SK-N-SH treated with all-trans-retinoic acid at 6 μM for 48 hours (cell line): ENCODE measurements around the gene FOXK1.

ENCODE experiments used
- ARNTL ChIP-seq: fragments of 450-650 bp; formaldehyde crosslinking; IDR thresholded peaks from 2 replicates; pipeline ENCODE4 v1.5.0; 2020; ENCODE audit warnings: low read depth, mild to moderate bottlenecking, moderate library complexity, borderline replicate concordance
- BACH2 ChIP-seq: fragments of 250-450 bp; sonication (Bioruptor Pico); IDR thresholded peaks from 2 replicates; pipeline ENCODE4 v1.9.0; 2021; ENCODE audit warnings: mild to moderate bottlenecking, borderline replicate concordance
- CSDC2 ChIP-seq: fragments of 250-450 bp; sonication (Bioruptor Pico); IDR thresholded peaks from 2 replicates; pipeline ENCODE4 v1.5.0; 2020; ENCODE audit warnings: mild to moderate bottlenecking, moderate library complexity
- PATZ1 ChIP-seq: fragments of 250-450 bp; sonication (Bioruptor Pico); IDR thresholded peaks from 2 replicates; pipeline ENCODE4 v1.8.0; 2020; ENCODE audit warnings: mild to moderate bottlenecking, moderate library complexity, borderline replicate concordance
- RARB ChIP-seq: fragments of 250-450 bp; sonication (Bioruptor Pico); IDR thresholded peaks from 2 replicates; pipeline ENCODE4 v1.8.0; 2021; ENCODE audit warnings: mild to moderate bottlenecking, moderate library complexity
- SNAI2 ChIP-seq: fragments of 250-450 bp; sonication (Bioruptor Pico); IDR thresholded peaks from 2 replicates; pipeline ENCODE4 v1.5.0; 2020; ENCODE audit warnings: mild to moderate bottlenecking, moderate library complexity
- TCF4 ChIP-seq: fragments of 250-450 bp; sonication (Bioruptor Pico); IDR thresholded peaks from 2 replicates; pipeline ENCODE4 v1.8.0; 2021; ENCODE audit warnings: mild to moderate bottlenecking, moderate library complexity, borderline replicate concordance
- TOX ChIP-seq: fragments of 250-450 bp; sonication (Bioruptor Pico); IDR thresholded peaks from 2 replicates; pipeline ENCODE4 v1.8.0; 2021; ENCODE audit warnings: mild to moderate bottlenecking, moderate library complexity, borderline replicate concordance
- TSHZ2 ChIP-seq: fragments of 250-450 bp; sonication (Bioruptor Pico); IDR thresholded peaks from 2 replicates; pipeline ENCODE4 v1.5.0; 2020; ENCODE audit warnings: mild to moderate bottlenecking, moderate library complexity
- ZC3H10 ChIP-seq: fragments of 250-450 bp; sonication (Bioruptor Pico); IDR thresholded peaks from 2 replicates; pipeline ENCODE4 v1.5.1; 2021; ENCODE audit warnings: mild to moderate bottlenecking, moderate library complexity
- ZFP3 ChIP-seq: fragments of 250-450 bp; sonication (Bioruptor Pico); IDR thresholded peaks from 2 replicates; pipeline ENCODE4 v1.5.0; 2020; ENCODE audit warnings: mild to moderate bottlenecking, moderate library complexity
- ZFP30 ChIP-seq: fragments of 450-650 bp; formaldehyde crosslinking; IDR thresholded peaks from 2 replicates; pipeline ENCODE4 v1.5.0; 2022; ENCODE audit warnings: mild to moderate bottlenecking, moderate library complexity
- ZNF70 ChIP-seq: fragments of 450-650 bp; formaldehyde crosslinking; IDR thresholded peaks from 2 replicates; pipeline ENCODE4 v1.5.0; 2020; ENCODE audit warnings: mild to moderate bottlenecking, moderate library complexity
- TF ChIP-seq, protein P1 (sequence below): fragments of 250-450 bp; sonication (Bioruptor Pico); IDR thresholded peaks from 2 replicates; pipeline ENCODE4 v1.5.1; 2020; ENCODE audit warnings: low read depth, mild to moderate bottlenecking, moderate library complexity

DNA sequence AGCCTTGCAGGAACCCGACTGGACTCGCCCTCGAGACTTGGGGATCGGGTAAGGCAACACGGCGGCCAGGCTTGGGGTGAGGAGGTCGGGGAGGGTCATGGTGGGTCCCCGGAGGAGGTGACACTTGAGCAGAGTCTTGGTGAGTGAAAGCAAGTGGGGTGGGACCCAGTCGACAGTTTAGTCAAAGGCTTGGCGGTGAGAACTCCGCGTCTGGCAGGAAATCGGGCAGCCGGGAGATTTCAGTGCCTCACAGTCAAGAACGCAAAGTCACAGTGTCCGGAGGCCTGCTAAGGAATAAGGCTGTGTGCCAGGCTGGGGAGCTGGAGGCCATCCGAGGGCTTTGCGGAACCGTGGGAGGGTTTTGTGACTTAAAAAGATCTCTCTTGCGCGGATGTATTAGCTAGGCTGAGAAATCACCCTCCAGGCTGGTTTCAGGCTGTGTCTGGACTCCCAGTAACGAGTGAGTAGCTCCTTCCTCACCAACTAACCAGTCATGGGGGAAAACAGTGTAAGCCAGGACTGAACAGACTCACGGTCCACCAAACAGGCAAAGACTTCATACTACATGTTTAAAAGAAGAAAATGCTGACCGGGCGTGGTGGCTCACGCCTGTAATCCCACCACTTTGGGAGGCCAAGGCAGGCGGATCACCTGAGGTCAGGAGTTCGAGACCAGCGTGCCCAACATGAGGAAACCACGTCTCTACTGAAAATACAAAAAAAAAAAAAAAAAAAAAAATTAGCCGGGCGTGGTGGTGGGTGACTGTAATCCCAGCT is 93.9 kb downstream of the FOXK1 start:
- TF ChIP-seq PATZ1 (CRISPR knock-in tag) (no peak), BACH2 (no peak), SNAI2 (CRISPR knock-in tag) (no peak), ZFP3 (CRISPR knock-in tag) (no peak), ZFP30 (CRISPR knock-in tag) (no peak), ZC3H10 (no peak), CSDC2 (CRISPR knock-in tag) (no peak), TSHZ2 (no peak), TCF4 (CRISPR knock-in tag) (no peak), RARB (CRISPR knock-in tag) (no peak), ARNTL (no peak), TOX (CRISPR knock-in tag) (no peak), ZNF70 (CRISPR knock-in tag) (no peak)
- TF ChIP-seq, protein P1, sequence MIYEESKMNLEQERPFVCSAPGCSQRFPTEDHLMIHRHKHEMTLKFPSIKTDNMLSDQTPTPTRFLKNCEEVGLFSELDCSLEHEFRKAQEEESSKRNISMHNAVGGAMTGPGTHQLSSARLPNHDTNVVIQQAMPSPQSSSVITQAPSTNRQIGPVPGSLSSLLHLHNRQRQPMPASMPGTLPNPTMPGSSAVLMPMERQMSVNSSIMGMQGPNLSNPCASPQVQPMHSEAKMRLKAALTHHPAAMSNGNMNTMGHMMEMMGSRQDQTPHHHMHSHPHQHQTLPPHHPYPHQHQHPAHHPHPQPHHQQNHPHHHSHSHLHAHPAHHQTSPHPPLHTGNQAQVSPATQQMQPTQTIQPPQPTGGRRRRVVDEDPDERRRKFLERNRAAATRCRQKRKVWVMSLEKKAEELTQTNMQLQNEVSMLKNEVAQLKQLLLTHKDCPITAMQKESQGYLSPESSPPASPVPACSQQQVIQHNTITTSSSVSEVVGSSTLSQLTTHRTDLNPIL (CRISPR knock-in tag): no peak
